GM12878 (cell line): ENCODE data around the gene PLXND1. TPM values are rescaled to one million over a fixed set of nuclear protein-coding genes. Genes with fewer than 3 reads are reported as not detected.

Source experiments
- ATAC-seq: fragments of 200-7000 bp; cut with Tn5 transposase; 3 replicates; pipeline ENCODE4 v1.9.1; 2020; ENCODE audit warnings: mild to moderate bottlenecking, moderate library complexity
- BruUV-seq: library from RNA; stranded (reverse); fragments of 400-500 nt; replicated peaks from 2 replicates; lab custom pipeline; 2021; lab: Mats Ljungman, UMichigan
- CTCF ChIA-PET: fragments of 300-600 bp; sonication (Branson Sonifier 250); formaldehyde crosslinking; extraction: SDS; loops from one replicate; lab custom pipeline; 2021; ENCODE audit warnings: inconsistent platforms; lab: Yijun Ruan, JAX
- POLR2A ChIA-PET: fragments of 350-600 bp; formaldehyde crosslinking; extraction: SDS; loops from one replicate; lab custom pipeline; 2021; ENCODE audit warnings: inconsistent platforms; lab: Charles Lee
- RAD21 ChIA-PET: fragments of 300-600 bp; sonication (Branson Sonifier 250); formaldehyde crosslinking; loops from one replicate; lab custom pipeline; 2023; ENCODE audit warnings: antibody characterized with exemption; ENCODE audit not compliant: unreplicated experiment; lab: Charles Lee
- SMC1A ChIA-PET: fragments of 300-600 bp; sonication (Branson Sonifier 250); formaldehyde crosslinking; loops from one replicate; lab custom pipeline; 2023; ENCODE audit not compliant: unreplicated experiment, uncharacterized antibody; lab: Charles Lee
- DNase-seq: peaks from one replicate; pipeline ENCODE4 v3.0.0-alpha.2; 2011; ENCODE audit warnings: low read depth, low spot score
- FAIRE-seq: peaks from 3 replicates; lab custom pipeline; 2011; peaks lifted over from hg19 to GRCh38; lab: Jason Lieb, UNC
- H2AFZ ChIP-seq: 2 replicates; pipeline ENCODE4 v1.6.0; 2011; ENCODE audit warnings: low read depth, low read length, control low read depth; ENCODE audit not compliant: control insufficient read depth
- H3K27ac ChIP-seq: 2 replicates; pipeline ENCODE4 v1.5.1; 2011; ENCODE audit warnings: control low read depth; ENCODE audit not compliant: control insufficient read depth, insufficient read depth
- H3K27me3 ChIP-seq, 2 experiments: replicated peaks in 1 of 2; 2 replicates each; pipeline versions ENCODE4 v1.6.0 to v1.6.1; 2011; ENCODE audit warnings: low read length in 1 of 2; ENCODE audit not compliant: control insufficient read depth in 2 of 2, insufficient read depth in 2 of 2
- H3K36me3 ChIP-seq, 2 experiments: 2 replicates each; pipeline ENCODE4 v1.5.1; 2011; ENCODE audit warnings: low read length in 1 of 2; ENCODE audit not compliant: control insufficient read depth in 2 of 2, insufficient read depth in 2 of 2
- H3K4me1 ChIP-seq: 2 replicates; pipeline ENCODE4 v1.6.1; 2011; ENCODE audit warnings: mild to moderate bottlenecking, low read length, moderate library complexity, mixed read lengths; ENCODE audit not compliant: control insufficient read depth, insufficient read depth
- H3K4me2 ChIP-seq: 2 replicates; pipeline ENCODE4 v1.6.0; 2011; ENCODE audit warnings: control low read depth; ENCODE audit not compliant: control insufficient read depth, insufficient read depth
- H3K4me3 ChIP-seq: fragments of 200-600 bp; sonication (generic); 2 replicates; pipeline ENCODE4 v1.5.1; 2016
- H3K79me2 ChIP-seq: 2 replicates; pipeline ENCODE4 v1.6.0; 2011; ENCODE audit warnings: low read length; ENCODE audit not compliant: control insufficient read depth, insufficient read depth
- H3K9ac ChIP-seq: 2 replicates; pipeline ENCODE4 v1.8.0; 2011; ENCODE audit warnings: low read length, control low read depth, mixed read lengths; ENCODE audit not compliant: control insufficient read depth, insufficient read depth
- H3K9me3 ChIP-seq: replicated peaks from 3 replicates; pipeline ENCODE4 v1.5.1; 2011; ENCODE audit warnings: mild to moderate bottlenecking, low read length; ENCODE audit not compliant: control insufficient read depth, insufficient read depth
- H4K20me1 ChIP-seq: 2 replicates; pipeline ENCODE4 v1.6.0; 2011; ENCODE audit not compliant: control insufficient read depth, insufficient read depth
- CHD4 ChIP-seq: fragments of 200-600 bp; sonication (generic); IDR thresholded peaks from 2 replicates; pipeline ENCODE4 v1.6.1; 2016; ENCODE audit warnings: mild to moderate bottlenecking
- DPF2 ChIP-seq: fragments of 450-650 bp; IDR thresholded peaks from 2 replicates; pipeline ENCODE4 v1.6.1; 2017; ENCODE audit warnings: mild to moderate bottlenecking
- GATAD2B ChIP-seq: fragments of 450-650 bp; conservative IDR thresholded peaks from 2 replicates; pipeline ENCODE4 v1.6.1; 2017; ENCODE audit warnings: low read depth, mild to moderate bottlenecking, moderate library complexity
- MTA2 ChIP-seq: fragments of 450-650 bp; IDR thresholded peaks from 2 replicates; pipeline ENCODE4 v1.6.1; 2016; ENCODE audit warnings: low read depth, mild to moderate bottlenecking, moderate library complexity
- ZNF207 ChIP-seq: fragments of 450-650 bp; IDR thresholded peaks from 2 replicates; pipeline ENCODE4 v1.6.1; 2014; ENCODE audit warnings: antibody characterized with exemption, mild to moderate bottlenecking, borderline replicate concordance
- WGBS: methylation state at CpG from one replicate; pipeline ENCODE4 v1.1.6; 2016; ENCODE audit warnings: low lambda C conversion rate; ENCODE audit not compliant: insufficient replicate concordance, insufficient coverage; ENCODE audit errors: missing lambda C conversion rate; 5-methylcytosine and 5-hydroxymethylcytosine counted together
- in situ Hi-C: fragments of 300-500 bp; cut with MboI; formaldehyde crosslinking; loops from 9 replicates; pipeline ENCODE4 v1.14.3; 2018; ENCODE audit warnings: mixed read lengths
- intact Hi-C: fragments of 100-400 bp; cut with micrococcal nuclease; formaldehyde crosslinking; loops from one replicate; pipeline ENCODE4 v1.14.2; 2022; ENCODE audit not compliant: unreplicated experiment
- polyA plus RNA-seq, 11 experiments: library from polyadenylated mRNA; depleted of rRNA in 4 of 11; unstranded in 6 of 11; stranded (reverse) in 5 of 11; fragments of >200 nt; fragmentation: Nextera tagmentation in 4 of 11; fragmentation: Illumina TruSeq in 1 of 11; extraction: Ambion mirVana in 4 of 11; extraction: Trizol in 1 of 11; gene quantifications; 1 replicate in 1 of 11; 2 replicates in 10 of 11; pipeline versions ENCODE4 v1.2.1 to v1.2.3, GENCODE V29; 2011 to 2016; ENCODE audit warnings: inconsistent platforms in 2 of 11, missing spikeins in 2 of 11, low read depth in 1 of 11
- total RNA-seq, 4 experiments: library from RNA; depleted of rRNA in 3 of 4; stranded (reverse); fragments of >200 nt in 3 of 4; fragmentation: Illumina TruSeq in 1 of 4; extraction: Trizol in 1 of 4; gene quantifications; 2 replicates each; pipeline versions ENCODE4 v1.2.1 to v1.2.3, GENCODE V29; 2013 to 2021
- TF ChIP-seq, protein P1 (sequence below): fragments of 450-650 bp; IDR thresholded peaks from 2 replicates; pipeline ENCODE4 v1.6.1; 2016; ENCODE audit warnings: mild to moderate bottlenecking
- TF ChIP-seq, protein P2 (sequence below): IDR thresholded peaks from 2 replicates; pipeline ENCODE4 v1.6.1; 2011; ENCODE audit warnings: low read depth, mild to moderate bottlenecking, low read length, moderate library complexity, borderline replicate concordance; ENCODE audit errors: extremely low read depth
- TF ChIP-seq, protein P3 (sequence below): IDR thresholded peaks from 2 replicates; pipeline ENCODE4 v1.6.1; 2012; ENCODE audit warnings: low read length, inconsistent platforms
- TF ChIP-seq, protein P4 (sequence below): IDR thresholded peaks from 2 replicates; pipeline ENCODE4 v1.6.1; 2012; ENCODE audit warnings: low read depth, low read length, improper control_type of control experiment
- TF ChIP-seq, protein P5 (sequence below): fragments of 150-350 bp; IDR thresholded peaks from 2 replicates; pipeline ENCODE4 v1.6.1; 2016; ENCODE audit warnings: low read depth, low read length

The PLXND1 gene
- total and polyA plus RNA-seq, 10 of the 15 experiments (the other 5 are each of a cell fraction or from before 2014, with no cell fraction given), result 0.01 to 2.3 (median 0.72) TPM; not detected in 7

DNA sequence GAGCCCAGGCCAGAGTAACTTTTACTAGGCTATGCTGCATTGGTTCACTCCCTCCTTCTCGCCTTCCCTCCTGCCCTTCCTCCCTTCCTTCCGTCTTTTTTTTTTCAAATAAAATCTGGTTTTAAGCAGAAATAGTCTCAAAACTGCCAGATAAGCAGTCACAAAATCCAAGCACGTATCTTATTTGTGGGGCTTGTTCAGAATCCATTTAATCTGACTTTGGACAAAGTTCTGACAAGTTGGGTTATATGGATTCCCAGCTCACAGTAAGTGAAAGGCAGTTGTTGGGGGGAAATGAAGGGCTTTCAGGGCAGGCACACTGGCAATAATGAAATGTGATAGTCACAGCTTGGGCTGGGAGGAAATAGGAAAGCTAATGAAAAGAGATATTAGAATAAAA, 32.0 kb upstream of the PLXND1 start:
- no peaks in the 10 kb centered on the region for H3K36me3 ChIP-seq
- H3K79me2 ChIP-seq, result no peaks in the 10 kb centered on the region
- ATAC-seq, result no peak
- ChIA-PET RAD21 (no interaction called here), SMC1A (interaction anchor here (1.2 to 1.6 kb wide), 2 partner anchors 11 kb away, joined by 3 to 7 read pairs; no protein-coding TSS in a partner anchor), POLR2A (no interaction called here), CTCF (interaction anchor here (0.8 to 1.2 kb wide), 5 partner anchors 11 to 198 kb away, joined by 3 to 6 read pairs (median 3); no protein-coding TSS in a partner anchor)
- H3K27me3 ChIP-seq, result no peaks in the 10 kb centered on the region
- TF ChIP-seq MTA2, result no peak
- TF ChIP-seq, protein P1, sequence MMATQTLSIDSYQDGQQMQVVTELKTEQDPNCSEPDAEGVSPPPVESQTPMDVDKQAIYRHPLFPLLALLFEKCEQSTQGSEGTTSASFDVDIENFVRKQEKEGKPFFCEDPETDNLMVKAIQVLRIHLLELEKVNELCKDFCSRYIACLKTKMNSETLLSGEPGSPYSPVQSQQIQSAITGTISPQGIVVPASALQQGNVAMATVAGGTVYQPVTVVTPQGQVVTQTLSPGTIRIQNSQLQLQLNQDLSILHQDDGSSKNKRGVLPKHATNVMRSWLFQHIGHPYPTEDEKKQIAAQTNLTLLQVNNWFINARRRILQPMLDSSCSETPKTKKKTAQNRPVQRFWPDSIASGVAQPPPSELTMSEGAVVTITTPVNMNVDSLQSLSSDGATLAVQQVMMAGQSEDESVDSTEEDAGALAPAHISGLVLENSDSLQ, result no peak
- TF ChIP-seq, protein P2, sequence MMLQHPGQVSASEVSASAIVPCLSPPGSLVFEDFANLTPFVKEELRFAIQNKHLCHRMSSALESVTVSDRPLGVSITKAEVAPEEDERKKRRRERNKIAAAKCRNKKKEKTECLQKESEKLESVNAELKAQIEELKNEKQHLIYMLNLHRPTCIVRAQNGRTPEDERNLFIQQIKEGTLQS, result no peak
- TF ChIP-seq DPF2, result no peak
- TF ChIP-seq CHD4, result no peak
- intact Hi-C loops, result no loop called here
- no peak for FAIRE-seq
- no TSS peak for BruUV-seq
- in situ Hi-C loops, result no loop called here
- no peak overlapping the region for H3K27ac ChIP-seq
- WGBS, result 61% methylated on average over 3 of the region's 3 CpGs
- H3K9me3 ChIP-seq, result no peaks in the 10 kb centered on the region; the same call in 2 of the 3 replicates
- H3K4me1 ChIP-seq, result no peaks in the 10 kb centered on the region
- DNase-seq, result no peak
- no peak overlapping the region for H3K9ac ChIP-seq
- no peak overlapping the region for H2AFZ ChIP-seq
- H3K4me2 ChIP-seq, result no peak overlapping the region
- H3K4me3 ChIP-seq, result no peak overlapping the region
- no peaks in the 10 kb centered on the region for H4K20me1 ChIP-seq

DNA sequence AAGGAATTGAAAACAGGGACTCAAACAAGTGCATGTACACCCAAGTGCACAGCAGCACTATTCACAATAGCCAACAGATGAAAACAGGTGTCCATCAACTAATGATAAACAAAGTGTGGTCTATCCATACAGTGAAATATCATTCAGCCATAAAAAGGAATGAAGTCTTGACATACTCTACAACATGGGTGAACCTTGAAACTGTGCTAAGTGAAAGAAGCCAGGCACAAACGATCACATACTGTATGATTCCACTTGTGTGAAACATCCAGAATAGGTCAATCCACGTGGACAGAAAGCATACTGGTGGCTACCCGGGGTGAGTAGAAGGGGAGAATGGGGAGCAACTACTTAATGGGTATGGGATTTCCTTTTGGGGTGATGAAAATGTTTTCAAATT, 29.6 kb upstream of the PLXND1 start:
- RAD21 ChIA-PET, result no interaction called here
- POLR2A ChIA-PET, result no interaction called here
- Histone ChIP-seq H3K36me3 (no peaks in the 10 kb centered on the region), H3K4me3 (no peak overlapping the region), H3K27ac (no peak overlapping the region), H2AFZ (no peak overlapping the region), H3K79me2 (no peaks in the 10 kb centered on the region), H3K9ac (no peak overlapping the region), H3K4me2 (no peak overlapping the region), H4K20me1 (no peaks in the 10 kb centered on the region), H3K9me3 (no peaks in the 10 kb centered on the region; the same call in 2 of the 3 replicates), H3K27me3 (no peaks in the 10 kb centered on the region), H3K4me1 (no peaks in the 10 kb centered on the region)
- 8% methylated on average over 3 of the region's 3 CpGs for WGBS
- ATAC-seq (no peak), FAIRE-seq (no peak), DNase-seq (no peak)
- SMC1A ChIA-PET, result no interaction called here
- BruUV-seq, result no TSS peak
- CTCF ChIA-PET, result interaction anchor here (1.0 kb wide), 1 partner anchor 192 kb away, joined by 3 read pairs; no protein-coding TSS in a partner anchor
- in situ Hi-C loops, result no loop called here
- intact Hi-C loops, result no loop called here
- TF ChIP-seq, protein P3, sequence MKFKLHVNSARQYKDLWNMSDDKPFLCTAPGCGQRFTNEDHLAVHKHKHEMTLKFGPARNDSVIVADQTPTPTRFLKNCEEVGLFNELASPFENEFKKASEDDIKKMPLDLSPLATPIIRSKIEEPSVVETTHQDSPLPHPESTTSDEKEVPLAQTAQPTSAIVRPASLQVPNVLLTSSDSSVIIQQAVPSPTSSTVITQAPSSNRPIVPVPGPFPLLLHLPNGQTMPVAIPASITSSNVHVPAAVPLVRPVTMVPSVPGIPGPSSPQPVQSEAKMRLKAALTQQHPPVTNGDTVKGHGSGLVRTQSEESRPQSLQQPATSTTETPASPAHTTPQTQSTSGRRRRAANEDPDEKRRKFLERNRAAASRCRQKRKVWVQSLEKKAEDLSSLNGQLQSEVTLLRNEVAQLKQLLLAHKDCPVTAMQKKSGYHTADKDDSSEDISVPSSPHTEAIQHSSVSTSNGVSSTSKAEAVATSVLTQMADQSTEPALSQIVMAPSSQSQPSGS, result no peak
- TF ChIP-seq, protein P4, sequence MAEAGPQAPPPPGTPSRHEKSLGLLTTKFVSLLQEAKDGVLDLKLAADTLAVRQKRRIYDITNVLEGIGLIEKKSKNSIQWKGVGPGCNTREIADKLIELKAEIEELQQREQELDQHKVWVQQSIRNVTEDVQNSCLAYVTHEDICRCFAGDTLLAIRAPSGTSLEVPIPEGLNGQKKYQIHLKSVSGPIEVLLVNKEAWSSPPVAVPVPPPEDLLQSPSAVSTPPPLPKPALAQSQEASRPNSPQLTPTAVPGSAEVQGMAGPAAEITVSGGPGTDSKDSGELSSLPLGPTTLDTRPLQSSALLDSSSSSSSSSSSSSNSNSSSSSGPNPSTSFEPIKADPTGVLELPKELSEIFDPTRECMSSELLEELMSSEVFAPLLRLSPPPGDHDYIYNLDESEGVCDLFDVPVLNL, result no peak
- TF ChIP-seq ZNF207, result no peak
- TF ChIP-seq, protein P5, sequence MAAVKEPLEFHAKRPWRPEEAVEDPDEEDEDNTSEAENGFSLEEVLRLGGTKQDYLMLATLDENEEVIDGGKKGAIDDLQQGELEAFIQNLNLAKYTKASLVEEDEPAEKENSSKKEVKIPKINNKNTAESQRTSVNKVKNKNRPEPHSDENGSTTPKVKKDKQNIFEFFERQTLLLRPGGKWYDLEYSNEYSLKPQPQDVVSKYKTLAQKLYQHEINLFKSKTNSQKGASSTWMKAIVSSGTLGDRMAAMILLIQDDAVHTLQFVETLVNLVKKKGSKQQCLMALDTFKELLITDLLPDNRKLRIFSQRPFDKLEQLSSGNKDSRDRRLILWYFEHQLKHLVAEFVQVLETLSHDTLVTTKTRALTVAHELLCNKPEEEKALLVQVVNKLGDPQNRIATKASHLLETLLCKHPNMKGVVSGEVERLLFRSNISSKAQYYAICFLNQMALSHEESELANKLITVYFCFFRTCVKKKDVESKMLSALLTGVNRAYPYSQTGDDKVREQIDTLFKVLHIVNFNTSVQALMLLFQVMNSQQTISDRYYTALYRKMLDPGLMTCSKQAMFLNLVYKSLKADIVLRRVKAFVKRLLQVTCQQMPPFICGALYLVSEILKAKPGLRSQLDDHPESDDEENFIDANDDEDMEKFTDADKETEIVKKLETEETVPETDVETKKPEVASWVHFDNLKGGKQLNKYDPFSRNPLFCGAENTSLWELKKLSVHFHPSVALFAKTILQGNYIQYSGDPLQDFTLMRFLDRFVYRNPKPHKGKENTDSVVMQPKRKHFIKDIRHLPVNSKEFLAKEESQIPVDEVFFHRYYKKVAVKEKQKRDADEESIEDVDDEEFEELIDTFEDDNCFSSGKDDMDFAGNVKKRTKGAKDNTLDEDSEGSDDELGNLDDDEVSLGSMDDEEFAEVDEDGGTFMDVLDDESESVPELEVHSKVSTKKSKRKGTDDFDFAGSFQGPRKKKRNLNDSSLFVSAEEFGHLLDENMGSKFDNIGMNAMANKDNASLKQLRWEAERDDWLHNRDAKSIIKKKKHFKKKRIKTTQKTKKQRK, result no peak
- TF ChIP-seq GATAD2B, result no peak
